Erythroblast (primary cell): ENCODE data around the gene FH.

Experiments used
- DNase-seq, 2 experiments: peaks; one replicate each; lab custom pipeline; 2025; lab: John Stamatoyannopoulos, UW
- GATA1 ChIP-seq: IDR thresholded peaks from 2 replicates; pipeline ENCODE4 v1.6.1; 2011; ENCODE audit warnings: low read depth, mild to moderate bottlenecking, control low read depth, low read length, moderate library complexity
- POLR2A ChIP-seq: IDR thresholded peaks from 2 replicates; pipeline ENCODE4 v1.6.1; 2011; ENCODE audit warnings: mild to moderate bottlenecking, low read length

Gene FH

DNA sequence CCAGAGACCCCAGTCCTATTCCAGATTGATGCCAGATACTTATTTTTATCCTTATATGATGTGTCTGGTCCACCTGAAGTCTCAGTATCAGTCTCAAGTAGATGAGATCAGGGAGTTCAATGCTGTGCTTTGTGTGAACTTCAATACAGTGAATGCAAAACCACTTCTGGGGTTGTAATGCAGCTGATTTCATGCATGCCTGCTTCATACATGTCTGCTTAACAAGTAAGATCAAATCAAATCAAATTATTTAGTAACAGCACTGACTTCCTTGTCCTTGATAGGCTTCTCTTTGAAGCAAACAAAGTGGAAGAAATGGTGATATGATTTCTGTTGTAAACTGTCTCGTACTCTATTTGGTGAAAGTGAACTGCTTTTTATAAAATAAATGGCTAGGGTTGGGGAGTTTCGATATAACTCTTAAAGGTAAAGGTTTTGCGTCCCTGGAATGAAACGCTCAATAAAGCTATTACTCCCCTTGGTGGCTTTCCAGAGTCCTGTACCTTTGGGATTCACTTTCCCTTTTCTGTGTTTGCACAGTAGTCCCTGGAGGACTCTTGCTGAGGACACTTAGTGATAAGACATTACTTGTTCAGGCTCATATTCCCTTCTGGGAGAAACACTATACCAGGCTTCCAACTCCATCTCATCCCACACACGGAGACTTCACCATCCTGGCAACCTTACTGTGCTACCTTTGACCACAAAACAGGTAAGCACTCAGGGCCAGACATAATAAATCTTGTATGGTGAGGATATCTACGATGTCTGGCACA is 59.3 kb downstream of the FH start:
- DNase-seq, result no peak
- TF ChIP-seq GATA1 (no peak), POLR2A (no peak)

DNA sequence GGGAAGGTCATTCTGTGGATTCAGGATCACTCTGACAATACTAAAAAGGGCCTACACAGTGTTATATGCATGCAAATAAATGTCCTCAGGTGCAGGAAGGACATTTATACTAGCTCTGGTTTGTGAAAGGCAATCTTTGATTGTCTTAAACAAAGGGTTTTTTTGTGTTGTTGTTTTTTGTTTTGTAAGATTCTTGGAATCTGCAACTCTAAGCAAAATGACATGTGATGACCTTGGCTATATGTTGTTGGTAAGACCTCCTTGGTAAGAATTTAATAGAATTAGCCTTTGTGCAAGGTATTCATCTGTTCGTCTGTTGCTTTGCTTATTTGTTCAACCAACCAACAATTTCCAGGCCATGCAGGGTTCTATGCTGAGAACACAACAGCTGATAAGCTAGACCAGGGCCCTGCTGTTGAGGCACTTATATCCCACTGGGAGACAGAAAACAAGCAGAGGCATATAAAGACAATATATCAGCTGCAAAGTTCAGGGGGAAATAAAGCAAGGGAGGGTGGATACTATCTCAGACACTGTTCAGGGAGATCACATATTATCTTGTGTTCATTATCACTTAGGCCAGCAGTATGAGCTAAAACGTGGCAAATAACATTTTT is 60.3 kb downstream of the FH start:
- DNase-seq, result no peak
- TF ChIP-seq GATA1 (no peak), POLR2A (no peak)

DNA sequence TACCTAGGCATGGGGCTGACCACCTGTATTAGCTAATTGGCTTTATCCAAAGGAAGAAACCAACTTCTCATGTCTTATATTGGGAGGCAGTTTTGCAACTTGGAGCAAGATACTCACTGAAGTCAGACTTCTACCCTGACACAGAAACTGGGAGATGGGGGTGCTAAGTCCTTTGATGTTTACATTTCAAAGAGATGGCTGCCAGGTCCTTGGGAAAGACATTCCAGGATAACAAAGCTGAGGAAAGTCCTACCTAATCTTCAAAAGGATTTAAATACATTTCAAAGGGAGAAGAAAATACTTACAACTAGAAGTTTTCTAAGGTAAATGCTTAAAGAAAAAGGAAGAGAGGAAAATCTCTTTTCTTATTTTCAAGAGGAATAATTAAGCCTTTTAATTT is 62.1 kb downstream of the FH start:
- no peak for TF ChIP-seq POLR2A
- TF ChIP-seq GATA1, result no peak

DNA sequence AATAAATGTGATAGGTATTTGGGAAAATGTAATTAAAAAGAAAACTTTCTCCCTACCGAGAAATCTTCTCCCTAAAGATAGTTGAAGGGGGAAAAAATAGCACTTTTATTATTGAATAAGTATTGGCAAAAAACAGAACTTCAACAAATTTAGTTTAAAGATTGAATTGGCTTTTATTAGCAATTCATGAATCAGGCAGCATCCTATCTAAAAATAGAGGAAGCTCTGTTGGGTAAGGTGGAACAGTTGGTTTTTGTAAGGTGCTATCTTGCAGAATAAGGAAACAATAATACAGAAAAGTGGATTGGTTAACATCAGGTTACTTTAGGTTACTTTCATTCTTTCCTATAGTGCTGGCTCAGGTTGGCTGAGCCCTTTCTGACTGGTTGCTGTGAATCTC is 62.8 kb downstream of the FH start:
- DNase-seq, result no peak
- TF ChIP-seq POLR2A, result no peak
- TF ChIP-seq GATA1, result no peak

More for the DNA sequence above, 62.1 kb downstream of the FH start:
- DNase-seq, result no peak

DNA sequence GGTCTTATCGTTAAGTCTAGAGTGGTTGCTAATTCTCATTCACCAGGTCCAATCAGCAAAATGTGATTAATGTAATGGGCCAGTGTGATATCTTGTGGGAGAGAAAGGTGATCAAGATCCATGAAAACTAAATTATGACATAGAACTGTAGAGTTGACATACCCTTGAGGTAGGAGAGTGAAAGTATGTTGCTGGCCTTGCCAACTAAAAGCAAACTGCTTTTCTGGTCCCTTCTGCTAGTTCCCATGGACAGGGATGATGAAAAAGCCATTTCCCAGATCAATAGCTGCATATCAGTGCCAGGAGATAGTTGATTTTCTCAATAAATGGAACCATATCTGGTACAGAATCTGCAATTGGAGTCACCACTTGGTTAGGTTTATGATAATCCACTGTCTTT is 65.8 kb downstream of the FH start:
- DNase-seq, result no peak
- no peak for TF ChIP-seq GATA1
- no peak for TF ChIP-seq POLR2A

DNA sequence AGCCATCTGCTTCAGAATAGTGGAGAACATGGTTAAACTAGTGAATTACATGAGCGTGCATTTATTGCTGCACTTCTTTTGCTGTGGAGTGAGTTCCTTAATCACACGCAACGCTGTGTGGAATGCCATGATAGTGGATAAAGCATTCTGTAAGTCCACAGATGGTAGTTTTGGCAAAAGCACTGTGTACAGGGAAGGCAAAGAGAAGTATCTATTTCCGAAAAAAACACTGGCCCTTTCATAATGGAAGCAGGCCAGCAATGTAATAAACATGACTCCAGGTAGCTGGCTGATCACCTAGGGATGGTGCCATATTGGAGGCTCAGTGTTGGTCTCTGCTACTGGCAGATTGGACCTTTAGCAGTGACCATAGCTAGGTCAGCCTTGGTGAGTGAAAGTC is 67.6 kb downstream of the FH start:
- DNase-seq, result no peak
- TF ChIP-seq POLR2A, result no peak
- TF ChIP-seq GATA1, result no peak
